ENCODE results near the gene MMP15.

MMP15 gene

DNA sequence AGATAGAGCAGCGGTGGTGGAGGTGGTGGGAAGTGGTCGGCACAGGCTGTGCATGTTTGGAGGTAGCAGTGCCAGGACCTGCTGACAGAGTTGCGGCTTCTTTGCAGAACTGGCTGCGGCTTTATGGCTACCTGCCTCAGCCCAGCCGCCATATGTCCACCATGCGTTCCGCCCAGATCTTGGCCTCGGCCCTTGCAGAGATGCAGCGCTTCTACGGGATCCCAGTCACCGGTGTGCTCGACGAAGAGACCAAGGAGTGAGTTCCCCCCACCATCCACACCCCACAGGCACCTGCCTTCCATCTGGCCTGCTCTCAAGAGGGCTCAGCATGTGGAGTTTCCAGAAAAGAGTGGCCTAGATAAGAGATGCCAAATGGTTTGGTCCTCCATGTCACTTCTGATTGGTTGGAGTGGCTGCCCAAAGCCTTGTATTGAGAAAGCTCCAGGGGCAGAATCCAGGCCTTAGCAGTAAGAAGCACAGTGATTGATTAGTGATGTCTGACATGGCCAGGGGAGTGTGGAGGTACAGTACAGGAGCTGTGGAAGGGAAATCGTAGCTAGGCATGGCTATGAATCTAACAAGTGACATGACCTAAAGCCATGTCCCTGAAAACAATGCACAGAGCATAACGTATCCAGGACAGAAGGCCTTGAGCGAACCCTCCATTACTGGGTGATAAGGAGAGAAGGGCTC is 12.0 kb downstream of the MMP15 start:
- DNase-seq, result no peak

DNA sequence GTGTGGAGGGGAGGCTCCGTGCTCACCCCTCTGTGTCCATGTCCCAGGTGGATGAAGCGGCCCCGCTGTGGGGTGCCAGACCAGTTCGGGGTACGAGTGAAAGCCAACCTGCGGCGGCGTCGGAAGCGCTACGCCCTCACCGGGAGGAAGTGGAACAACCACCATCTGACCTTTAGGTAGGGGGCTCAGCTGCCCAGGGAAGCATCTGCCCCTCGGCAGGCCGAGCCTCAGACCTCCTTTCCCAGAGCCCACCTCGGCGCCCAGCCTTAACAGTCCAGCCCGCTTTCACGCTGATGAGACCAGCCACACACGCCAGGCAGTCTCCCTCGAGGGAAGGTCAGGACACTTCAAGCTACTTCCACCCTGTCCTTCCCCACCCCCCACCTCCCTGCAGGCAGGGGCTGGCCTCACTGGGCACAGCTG is 12.7 kb downstream of the MMP15 start:
- DNase-seq, result no peak

DNA sequence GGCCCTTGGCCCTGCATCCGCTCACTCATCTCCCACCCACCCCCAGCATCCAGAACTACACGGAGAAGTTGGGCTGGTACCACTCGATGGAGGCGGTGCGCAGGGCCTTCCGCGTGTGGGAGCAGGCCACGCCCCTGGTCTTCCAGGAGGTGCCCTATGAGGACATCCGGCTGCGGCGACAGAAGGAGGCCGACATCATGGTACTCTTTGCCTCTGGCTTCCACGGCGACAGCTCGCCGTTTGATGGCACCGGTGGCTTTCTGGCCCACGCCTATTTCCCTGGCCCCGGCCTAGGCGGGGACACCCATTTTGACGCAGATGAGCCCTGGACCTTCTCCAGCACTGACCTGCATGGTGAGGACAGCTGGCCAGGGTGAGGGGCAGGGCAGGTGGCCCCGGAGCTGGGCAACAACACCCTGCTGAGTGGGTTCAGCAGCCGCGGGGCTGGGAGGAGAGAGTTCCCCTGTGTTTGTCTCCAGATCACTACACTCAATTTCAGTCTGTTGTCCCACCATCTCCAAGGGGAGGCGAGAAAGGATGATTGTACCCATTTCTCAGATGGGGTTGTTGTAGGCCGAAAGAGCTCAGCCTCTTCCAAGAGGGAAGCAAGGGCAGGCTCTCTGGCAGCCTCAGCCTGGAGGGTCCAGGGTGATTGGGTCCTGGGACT is 14.4 kb downstream of the MMP15 start:
- no peak for DNase-seq

DNA sequence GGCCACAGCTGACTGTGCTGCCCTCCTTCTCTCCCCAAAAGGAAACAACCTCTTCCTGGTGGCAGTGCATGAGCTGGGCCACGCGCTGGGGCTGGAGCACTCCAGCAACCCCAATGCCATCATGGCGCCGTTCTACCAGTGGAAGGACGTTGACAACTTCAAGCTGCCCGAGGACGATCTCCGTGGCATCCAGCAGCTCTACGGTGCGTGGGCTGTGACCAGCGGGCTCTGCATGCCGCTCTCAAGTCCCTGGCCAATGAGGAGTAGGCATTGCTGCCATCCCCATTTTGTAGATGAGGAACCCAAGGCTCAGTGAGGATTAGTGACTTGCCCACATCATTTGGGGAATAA is 14.9 kb downstream of the MMP15 start:
- DNase-seq, result no peak

DNA sequence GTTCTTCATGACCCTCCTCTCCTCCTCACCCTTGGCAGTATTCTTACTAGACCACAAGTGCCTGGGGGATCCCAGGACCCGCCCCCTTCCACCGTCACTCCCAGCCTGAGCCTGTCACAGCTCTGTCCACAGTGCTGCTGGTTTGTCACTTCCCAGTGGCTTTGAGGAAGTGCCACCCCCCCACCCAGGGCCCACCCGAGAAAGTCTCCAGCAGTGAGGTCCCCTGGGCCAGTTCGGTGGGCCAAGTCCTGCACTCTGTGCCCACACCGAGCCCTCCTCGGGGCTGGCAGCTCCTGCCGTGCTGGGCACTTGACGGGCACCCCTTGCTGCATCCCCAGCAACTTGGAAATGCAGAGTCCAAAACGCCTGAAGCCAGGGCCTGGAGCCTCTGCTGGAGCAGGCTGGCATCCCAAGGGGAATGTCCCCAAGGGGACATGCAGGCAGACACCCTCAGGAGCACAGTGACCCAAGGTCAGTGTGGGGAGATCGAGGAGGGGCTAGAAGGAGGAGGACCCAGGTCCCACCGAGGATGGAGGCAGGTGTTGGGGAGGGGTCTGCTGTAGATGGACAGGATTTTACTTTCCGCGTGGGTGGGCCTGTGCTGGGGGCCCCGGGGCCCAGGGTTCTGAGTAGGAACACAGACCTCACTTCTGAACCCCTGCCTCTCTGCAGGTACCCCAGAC is 15.5 kb downstream of the MMP15 start:
- no peak for DNase-seq

DNA sequence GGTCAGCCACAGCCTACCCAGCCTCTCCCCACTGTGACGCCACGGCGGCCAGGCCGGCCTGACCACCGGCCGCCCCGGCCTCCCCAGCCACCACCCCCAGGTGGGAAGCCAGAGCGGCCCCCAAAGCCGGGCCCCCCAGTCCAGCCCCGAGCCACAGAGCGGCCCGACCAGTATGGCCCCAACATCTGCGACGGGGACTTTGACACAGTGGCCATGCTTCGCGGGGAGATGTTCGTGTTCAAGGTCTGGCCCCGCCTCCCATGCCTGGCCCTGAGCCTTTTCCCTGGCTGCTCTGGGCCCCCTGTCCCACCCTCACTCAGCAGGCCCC is 16.0 kb downstream of the MMP15 start:
- no peak for DNase-seq

DNA sequence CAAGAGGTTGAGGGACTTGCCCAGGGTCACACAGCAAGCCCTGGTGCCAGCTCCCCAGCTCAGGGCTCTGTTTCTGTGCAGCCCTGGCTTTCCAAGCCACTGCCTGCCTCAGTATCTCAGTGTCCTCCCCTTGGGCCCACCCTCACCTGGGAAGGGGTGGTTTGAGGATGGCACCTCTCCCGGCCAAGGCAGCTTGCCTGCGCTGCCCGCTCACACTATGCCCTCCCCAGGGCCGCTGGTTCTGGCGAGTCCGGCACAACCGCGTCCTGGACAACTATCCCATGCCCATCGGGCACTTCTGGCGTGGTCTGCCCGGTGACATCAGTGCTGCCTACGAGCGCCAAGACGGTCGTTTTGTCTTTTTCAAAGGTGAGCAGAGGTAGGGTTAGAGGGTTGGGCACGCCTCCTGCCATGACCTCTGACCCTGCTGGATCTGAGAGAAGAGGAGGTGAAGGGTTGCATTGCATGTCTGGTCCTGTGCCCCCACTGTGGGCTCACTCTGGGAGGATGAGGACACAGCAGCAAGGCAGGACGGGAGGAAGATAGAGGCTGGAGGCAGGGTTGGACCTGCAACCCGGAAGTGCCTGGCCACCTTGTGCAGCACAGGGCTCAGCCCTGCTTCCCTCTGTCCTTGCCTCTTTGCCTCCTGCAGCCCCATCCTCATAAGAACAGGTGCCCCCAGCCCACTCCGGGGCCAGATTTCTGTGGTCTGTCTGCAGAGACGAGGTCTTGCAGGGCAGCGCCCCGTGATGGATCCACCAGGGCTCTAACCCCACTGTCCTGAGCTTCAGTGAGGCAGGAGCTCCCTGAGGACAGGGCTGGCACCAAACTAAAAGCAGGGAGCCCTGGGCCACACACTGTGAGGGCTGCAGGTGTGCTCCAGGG is 16.7 kb downstream of the MMP15 start:
- no peak for DNase-seq

DNA sequence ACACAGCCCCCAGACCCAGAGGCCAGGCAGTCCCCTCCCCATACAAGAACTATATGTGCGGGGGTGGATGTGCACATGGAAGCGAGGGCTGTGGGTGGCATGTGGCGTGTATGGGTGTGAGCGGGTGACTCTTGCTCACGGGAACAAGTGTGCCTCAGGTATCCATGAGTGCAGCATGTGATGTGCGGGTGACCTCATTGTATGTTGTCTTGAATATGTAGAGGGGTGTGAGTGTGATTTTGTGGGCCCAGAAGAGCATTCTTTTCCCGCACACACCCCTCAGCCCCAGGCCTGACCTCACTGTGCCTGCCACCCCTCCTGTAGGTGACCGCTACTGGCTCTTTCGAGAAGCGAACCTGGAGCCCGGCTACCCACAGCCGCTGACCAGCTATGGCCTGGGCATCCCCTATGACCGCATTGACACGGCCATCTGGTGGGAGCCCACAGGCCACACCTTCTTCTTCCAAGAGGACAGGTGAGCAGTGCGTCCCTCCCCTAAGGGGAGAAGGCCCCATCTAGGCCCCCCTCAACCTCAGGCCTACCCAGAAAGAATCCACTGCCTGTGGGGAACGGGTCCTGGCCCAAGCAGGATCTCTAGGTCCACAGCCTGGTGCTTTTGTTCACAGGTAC is 17.4 kb downstream of the MMP15 start:
- no peak for DNase-seq

DNA sequence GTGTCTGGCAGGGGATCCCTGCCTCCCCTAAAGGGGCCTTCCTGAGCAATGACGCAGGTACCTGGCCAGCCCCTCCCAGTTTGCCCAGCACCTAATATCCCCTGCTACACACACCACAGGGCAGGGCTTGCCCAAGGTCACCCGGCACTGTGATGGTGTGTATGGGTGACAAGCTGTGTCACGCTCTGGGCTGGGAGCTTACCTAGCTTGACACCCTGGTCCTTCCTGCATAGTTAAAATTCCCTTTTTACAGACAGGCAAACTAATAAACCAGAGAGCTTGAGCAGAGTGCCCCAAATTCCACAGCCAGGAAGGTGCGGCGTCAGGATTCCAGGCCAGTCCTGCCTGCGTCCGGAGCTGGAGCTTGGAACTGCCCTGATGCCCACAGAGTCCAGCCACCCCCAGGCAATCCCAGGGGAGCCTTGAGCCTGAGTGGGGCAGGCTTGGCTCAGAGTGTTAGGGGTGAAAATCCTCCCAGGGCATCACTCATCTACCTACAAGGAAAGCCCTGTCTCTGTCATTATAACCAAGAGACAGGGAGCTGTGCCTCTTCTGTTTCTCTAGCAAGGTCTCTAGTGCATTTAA is 18.1 kb downstream of the MMP15 start:
- DNase-seq, result no peak

DNA sequence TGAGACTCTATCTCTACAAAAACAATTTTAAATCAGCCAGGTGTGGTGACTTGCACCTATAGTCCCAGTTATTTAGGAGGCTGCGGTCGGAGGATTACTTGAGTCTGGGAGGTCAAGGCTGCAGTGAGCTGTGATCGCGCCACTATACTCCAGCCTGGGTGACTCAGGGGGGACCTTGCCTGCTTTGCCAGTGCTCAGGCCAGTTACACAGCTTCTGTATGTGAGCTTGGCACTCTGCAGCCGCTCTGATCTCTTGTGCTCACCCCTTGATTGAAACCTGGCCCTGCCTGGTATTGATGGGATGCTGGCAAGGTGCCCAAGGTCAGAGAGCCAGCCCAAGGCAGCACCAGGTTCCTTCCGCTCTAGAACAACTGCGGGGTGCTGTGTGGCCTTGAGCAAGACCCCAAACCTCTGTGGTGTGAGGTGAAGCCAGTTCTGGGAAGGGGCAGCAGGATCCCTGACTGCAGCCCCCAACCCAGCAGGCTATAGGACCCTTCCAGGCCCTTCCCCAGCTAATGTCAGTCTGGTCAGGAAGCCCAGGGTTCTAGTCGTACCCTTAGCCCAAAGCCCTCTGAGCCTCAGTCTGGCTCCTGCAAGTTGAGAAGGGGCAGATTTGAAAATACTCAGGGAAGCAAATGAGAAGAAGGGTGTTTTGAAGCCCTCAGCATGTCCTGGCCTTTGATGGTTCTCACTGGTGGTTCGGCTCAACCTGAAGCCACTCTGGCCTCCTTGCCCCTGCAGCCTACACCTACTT is 18.9 kb downstream of the MMP15 start:
- no peak for DNase-seq

DNA sequence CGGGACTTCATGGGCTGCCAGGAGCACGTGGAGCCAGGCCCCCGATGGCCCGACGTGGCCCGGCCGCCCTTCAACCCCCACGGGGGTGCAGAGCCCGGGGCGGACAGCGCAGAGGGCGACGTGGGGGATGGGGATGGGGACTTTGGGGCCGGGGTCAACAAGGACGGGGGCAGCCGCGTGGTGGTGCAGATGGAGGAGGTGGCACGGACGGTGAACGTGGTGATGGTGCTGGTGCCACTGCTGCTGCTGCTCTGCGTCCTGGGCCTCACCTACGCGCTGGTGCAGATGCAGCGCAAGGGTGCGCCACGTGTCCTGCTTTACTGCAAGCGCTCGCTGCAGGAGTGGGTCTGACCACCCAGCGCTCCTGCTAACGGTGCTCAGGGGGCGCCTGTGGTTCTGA is 19.5 kb downstream of the MMP15 start:
- no peak for DNase-seq

DNA sequence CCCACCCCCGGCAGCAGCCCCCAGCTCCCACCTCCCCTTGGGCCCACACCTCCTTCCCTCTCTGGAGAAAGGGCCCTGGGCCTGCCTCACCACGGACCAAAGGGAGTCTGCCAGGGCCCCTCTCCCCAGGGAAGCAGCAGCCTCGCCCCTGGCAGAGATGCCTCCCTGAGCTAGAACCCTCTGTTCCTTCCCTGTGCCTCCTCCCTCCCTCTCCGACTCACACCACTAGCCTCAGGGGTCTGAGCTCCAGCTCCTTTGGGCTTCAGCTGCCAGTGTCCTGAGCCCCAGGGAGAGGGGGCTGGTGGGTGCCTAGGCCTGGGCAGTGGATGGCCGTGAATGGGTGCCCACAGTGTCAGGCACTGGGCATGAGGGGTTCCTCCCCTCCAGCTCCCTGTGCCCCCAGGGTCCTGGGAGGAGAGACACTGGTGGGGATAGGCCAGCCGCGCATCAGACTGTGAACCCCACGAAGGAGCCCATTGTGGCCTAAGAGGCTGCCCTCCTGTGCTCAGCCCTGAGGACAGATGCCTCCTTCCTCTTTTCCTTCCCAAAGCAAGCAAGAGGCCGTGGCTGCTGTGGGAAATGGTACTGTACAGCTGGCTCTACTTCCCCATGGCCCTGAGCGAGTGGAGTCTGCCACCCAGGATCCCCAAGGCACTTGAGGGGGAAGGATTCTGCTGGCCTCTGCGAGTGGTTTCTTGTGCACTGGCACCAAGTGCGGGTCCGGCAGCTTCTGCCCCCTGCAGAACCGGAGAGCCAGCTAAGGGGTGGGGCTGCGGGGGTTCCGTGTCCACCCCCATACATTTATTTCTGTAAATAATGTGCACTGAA is 20.7 kb downstream of the MMP15 start:
- no peak for DNase-seq

DNA sequence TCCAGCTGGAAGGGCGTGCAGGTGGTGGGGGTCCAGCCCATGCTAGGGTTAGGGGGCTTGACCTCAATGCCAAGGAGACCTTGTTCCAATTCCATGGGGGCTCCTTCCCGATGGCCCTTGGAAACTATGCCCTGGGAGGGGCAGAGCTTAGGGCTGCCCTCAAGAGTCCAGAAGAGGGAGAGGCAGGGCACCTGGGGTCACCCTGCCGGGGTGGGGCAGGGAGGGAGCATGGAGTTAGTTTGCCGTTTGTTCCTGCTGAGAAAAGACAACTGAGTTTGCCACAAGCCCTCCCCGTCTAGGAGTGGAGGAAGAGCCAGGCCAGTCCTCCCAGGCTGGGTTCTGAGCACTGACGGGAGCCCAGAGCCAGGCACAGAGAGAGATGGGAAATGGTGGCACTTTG is 21.4 kb downstream of the MMP15 start:
- no peak for DNase-seq

DNA sequence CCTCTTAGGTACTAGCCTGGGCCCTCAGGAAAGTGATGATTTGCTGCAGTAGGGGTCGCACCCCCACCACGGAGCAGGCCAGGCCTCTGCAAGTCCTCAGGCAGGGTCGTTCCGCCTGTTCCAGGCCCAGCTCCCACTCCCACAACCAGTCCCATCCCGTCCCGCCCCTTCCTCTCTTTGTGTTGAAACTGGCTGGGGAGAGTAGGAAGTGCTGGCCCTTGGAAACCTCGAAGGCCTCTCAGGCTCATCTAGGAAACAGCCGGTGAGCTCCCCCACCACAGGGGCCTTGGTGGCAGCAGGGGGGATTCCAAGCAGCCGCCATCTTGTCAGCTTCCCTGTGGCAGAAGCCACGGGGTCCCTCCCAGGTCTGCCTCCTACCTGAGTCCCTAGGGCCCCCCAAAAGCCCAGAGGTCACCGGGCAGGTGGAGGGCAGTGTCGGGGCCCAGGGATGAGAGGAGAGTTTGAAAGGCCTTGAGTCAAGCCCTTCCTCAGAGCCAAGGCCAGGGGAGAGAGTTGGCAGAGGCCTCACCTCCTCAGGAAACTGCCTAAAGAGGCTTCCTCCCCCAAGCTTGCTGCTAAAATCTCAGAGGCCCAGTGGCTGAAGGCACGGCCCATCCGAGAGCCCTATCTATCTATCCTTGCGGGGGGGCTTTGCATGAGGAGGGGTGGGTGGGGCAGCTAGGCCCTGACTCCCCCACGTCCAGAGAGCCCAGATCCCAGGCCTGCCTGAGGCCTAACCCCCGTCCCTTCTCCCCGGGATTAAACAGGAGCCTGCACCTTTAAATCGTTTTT is 22.2 kb downstream of the MMP15 start:
- DNase-seq, result no peak

DNA sequence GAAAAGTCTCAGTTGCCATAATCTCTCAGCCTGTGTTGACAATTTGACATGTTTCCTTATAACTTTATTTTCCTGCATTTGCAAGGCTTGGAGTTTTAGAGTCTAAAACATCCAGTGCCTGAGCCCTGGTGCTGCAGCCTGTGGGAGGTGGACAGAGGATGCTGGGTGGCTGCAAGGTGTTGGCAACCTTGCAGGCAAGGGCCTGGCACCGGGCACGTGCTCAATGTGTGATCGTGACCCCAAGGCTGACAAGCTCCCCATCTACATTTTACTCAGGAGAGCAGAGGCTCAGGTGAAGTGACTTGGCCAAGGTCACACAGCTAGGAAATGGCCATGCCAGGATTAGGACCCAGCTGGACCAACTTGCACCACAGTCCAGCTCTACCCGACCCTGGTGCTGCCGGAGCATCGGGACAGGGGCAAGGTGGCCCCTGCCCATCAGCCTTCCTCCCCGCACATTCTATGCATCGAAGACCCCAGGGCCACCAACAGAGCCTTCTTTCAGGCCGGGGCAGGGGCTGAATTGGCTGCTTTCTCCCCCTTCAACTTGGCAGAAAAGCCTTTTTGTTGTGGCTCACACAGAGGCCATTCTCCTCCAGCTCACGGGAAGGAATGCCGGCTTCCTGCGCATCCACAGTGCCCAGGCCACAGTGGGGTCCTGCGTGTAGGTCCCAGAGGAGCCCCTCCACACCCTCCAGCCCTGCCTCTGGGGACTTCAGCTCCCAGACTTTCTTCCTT is 23.1 kb downstream of the MMP15 start:
- DNase-seq, result no peak

DNA sequence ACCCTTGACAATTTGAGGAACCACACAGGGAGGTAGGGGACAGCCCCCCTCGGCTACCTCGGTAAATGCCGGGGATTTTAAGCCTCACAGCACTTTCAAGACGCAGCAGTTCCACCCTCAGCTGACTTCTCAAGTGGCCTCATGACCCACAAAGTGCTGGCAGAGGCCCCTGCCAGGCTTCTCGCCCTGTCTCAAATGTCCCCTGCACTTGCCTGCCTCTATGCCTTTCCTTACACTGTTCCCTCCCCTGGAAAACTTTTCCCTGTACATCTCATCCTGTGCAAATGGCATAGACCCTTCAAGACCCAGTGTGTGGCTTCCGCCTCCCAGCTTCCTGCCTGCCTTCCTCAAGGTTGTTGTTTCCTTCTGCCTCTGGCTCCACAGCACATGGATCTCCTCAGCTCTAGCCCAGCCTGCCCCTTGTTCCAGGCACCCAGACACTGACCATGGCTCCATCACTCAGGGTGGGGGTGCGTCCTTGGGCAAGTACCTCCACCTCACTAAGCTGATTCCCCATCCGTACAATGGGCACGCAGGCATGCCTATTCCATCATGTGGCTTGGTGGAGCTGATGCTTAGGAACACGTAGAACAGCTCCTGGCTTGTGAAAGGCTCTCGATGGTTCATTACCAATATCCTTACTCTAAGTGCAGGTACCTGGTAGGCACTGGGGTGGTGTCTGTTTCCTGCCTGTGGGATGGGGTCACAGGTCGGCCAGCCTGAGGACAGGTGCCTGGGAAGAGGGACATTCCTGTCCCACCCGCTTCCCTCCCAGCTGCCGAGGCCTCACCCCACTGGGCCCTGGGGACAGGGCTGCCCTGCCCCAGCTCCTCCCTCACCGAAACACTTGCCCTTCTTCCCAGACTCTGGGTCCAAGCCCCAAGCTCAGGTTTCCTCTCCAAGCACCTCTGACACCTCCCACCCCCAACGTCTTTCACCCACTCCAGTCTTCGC is 24.0 kb downstream of the MMP15 start:
- no peak for DNase-seq

DNA sequence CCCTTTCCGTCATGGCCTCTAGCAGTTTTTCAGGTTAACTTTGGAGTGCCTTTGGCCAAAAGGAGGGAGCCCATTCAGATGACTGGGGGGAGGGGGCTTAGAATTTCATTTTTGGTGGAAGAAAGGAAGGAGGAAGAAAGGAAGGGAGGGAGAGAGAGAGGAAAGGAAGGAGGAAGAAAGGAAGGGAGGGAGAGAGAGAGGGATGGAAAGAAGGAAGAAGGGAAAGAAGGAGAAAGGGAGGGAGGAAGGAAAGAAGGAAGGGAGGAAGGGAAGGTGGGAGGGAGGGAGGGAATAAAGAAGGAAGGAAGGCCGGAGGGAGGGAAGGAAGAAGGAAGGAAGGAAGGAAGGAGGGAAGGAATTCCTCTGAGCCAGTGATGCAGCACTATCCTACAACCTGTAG is 25.7 kb downstream of the MMP15 start:
- no peak for DNase-seq

Data from activated T-cell treated with anti-CD3 and anti-CD28 coated beads for 4 hours (primary cell).